ENCODE data around the gene C2orf80. TPM values are rescaled to one million over a fixed set of nuclear protein-coding genes. Genes with fewer than 3 reads are reported as not detected.

The C2orf80 gene
- total RNA-seq, 1 donor from 2014 or later = not detected

DNA sequence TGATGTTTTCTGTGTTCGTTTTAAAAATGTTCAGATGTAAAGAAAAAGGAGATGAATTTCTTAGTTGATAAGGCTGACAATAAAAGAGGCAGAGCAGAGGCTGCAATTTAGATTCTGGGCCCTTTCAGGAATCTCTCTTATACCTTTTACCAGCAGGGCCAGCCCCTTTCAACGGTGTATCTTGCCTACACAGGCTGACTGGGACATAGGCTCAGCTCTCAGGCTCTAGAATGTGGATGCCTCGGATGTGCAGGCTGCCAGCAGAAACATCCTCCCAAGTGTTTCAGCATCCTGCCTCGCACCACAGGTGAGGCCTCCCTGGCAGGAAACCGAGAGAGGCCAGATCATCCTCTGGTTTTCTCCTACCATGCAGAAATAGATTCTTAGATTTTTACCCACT is 3.4 kb downstream of the C2orf80 start:
- H3K4me3 ChIP-seq (ENCODE audit: low read depth, low read length) = no peak overlapping the region
- no peak for DNase-seq (ENCODE audit: low read depth)
- TF ChIP-seq, protein P1, sequence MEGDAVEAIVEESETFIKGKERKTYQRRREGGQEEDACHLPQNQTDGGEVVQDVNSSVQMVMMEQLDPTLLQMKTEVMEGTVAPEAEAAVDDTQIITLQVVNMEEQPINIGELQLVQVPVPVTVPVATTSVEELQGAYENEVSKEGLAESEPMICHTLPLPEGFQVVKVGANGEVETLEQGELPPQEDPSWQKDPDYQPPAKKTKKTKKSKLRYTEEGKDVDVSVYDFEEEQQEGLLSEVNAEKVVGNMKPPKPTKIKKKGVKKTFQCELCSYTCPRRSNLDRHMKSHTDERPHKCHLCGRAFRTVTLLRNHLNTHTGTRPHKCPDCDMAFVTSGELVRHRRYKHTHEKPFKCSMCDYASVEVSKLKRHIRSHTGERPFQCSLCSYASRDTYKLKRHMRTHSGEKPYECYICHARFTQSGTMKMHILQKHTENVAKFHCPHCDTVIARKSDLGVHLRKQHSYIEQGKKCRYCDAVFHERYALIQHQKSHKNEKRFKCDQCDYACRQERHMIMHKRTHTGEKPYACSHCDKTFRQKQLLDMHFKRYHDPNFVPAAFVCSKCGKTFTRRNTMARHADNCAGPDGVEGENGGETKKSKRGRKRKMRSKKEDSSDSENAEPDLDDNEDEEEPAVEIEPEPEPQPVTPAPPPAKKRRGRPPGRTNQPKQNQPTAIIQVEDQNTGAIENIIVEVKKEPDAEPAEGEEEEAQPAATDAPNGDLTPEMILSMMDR (IDR thresholded peaks at IDR 0.05; ENCODE audit: insufficient read depth, low read length, poor library complexity, severe bottlenecking) = no peak
- H3K36me3 ChIP-seq (ENCODE audit: control insufficient read depth, insufficient read depth, low read length) = no peaks in the 10 kb centered on the region
- no peaks in the 10 kb centered on the region for H3K27me3 ChIP-seq (ENCODE audit: control insufficient read depth, insufficient read depth, low read length)

DNA sequence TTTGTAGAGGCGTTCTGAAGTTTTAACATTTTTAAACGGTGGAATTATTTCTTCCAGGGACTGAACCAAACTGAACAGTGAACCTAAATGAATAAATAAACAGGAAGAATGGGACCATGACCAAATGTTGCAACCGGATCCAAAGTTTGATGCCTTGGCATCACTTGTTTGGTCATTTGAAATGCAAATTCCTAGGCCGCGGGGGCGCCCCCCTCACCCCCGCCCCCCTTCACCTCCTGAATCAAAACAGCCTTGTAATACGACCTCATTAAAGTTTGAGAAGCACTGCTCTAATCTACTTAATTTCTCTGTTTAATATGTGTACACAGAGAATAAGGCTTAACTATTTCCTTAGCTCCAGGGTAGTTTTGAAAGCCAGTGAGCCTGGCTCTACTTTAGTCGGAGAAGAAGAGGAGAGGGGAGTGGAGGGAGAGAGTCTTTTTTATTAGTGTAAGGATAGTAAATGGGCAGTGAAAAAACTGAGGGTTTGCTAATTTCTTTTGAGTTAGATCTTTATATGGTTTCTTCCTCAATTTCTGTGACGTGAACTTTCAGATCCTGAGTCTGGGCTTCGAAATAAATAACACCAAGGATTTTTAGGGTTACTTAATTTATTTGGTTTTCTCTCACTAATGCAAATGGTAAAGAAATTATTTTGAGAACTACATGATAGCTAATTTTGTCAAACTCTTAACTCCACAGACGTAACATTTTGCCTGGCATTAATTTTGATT is 5.7 kb downstream of the C2orf80 start:
- no peak for DNase-seq (ENCODE audit: low read depth)
- TF ChIP-seq, protein P1 (IDR thresholded peaks at IDR 0.05; ENCODE audit: insufficient read depth, low read length, poor library complexity, severe bottlenecking) = no peak
- no peaks in the 10 kb centered on the region for H3K36me3 ChIP-seq (ENCODE audit: control insufficient read depth, insufficient read depth, low read length)
- no peak overlapping the region for H3K4me3 ChIP-seq (ENCODE audit: low read depth, low read length)
- H3K27me3 ChIP-seq (ENCODE audit: control insufficient read depth, insufficient read depth, low read length) = no peaks in the 10 kb centered on the region

DNA sequence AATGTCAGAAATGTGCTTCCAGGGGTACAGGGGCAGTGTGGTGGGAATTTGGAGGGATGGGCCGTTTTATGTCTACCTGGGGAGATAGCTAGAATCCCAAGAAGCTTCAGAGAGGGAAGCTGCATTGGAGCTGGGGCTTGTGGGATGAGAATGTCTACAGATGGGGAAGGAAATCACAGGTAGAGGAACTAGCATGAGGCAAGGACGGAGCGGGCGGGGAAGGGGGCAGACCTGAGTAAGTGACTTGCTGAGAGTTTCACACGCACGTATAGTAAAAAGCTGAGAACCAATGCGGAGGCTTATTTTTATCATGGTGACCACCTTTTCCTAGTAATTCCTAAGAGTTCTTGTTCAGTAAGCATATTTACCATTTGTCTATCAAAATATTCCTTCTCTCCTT is 6.3 kb downstream of the C2orf80 start:
- H3K36me3 ChIP-seq (ENCODE audit: control insufficient read depth, insufficient read depth, low read length) = no peaks in the 10 kb centered on the region
- DNase-seq (ENCODE audit: low read depth) = no peak
- no peaks in the 10 kb centered on the region for H3K27me3 ChIP-seq (ENCODE audit: control insufficient read depth, insufficient read depth, low read length)
- no peak overlapping the region for H3K4me3 ChIP-seq (ENCODE audit: low read depth, low read length)
- TF ChIP-seq, protein P1 (IDR thresholded peaks at IDR 0.05; ENCODE audit: insufficient read depth, low read length, poor library complexity, severe bottlenecking) = no peak

DNA sequence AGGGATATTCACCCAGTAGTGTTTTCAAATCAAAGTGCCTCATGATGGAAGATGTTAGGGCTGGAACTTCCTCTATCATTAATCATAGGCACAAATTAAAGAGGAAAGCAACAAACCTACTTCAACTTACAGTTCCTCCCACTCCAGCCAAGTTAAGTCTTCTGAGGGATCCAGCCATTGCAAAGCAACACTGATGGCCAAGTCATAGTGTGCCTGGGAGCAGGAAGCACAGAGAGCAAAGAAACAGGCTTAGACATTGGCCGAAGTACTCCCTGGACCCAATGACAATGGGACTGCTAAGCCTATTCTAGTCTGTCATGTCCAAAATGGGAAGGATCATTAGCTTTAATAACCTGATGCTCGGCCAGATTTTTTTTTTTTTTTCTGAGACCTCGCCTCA is 7.0 kb downstream of the C2orf80 start:
- TF ChIP-seq, protein P1 (IDR thresholded peaks at IDR 0.05; ENCODE audit: insufficient read depth, low read length, poor library complexity, severe bottlenecking) = no peak
- Histone ChIP-seq H3K36me3 (ENCODE audit: control insufficient read depth, insufficient read depth, low read length) (no peaks in the 10 kb centered on the region), H3K4me3 (ENCODE audit: low read depth, low read length) (no peak overlapping the region)

DNA sequence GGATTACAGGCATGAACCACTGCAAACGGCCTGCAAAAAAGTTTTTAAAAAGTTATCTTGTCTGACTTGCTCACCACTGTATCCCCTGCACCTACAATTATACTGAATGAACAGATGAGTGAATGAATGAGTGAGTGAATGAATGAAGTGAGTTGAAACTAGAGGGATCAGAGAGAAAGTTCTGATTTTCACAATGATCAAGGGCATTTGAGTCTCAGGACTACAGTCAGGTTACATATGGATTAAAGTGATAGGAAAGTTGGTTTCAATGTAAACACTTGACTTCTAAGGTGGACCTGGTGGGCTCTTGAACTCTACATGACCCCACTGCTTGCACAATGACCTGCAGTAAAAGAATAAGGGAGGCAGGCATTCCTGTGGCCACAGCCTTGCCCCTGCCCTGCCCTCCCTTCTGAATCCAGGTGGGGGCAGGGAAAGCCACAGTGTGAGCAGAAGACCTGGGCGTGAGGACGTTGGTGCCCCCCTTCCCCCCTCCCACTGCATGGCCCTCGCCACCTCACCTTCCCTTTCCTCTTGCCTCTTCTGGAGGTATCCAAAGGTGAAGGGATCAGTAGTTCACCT is 10.7 kb downstream of the C2orf80 start:
- no peaks in the 10 kb centered on the region for H3K36me3 ChIP-seq (ENCODE audit: control insufficient read depth, insufficient read depth, low read length)
- H3K4me3 ChIP-seq (ENCODE audit: low read depth, low read length) = no peak overlapping the region
- H3K27me3 ChIP-seq (ENCODE audit: control insufficient read depth, insufficient read depth, low read length) = no peaks in the 10 kb centered on the region
- DNase-seq (ENCODE audit: low read depth) = peak; percentile 18
- TF ChIP-seq, protein P1 (IDR thresholded peaks at IDR 0.05; ENCODE audit: insufficient read depth, low read length, poor library complexity, severe bottlenecking) = no peak

More for the DNA sequence above, 7.0 kb downstream of the C2orf80 start:
- DNase-seq (ENCODE audit: low read depth) = no peak
- no peaks in the 10 kb centered on the region for H3K27me3 ChIP-seq (ENCODE audit: control insufficient read depth, insufficient read depth, low read length)

DNA sequence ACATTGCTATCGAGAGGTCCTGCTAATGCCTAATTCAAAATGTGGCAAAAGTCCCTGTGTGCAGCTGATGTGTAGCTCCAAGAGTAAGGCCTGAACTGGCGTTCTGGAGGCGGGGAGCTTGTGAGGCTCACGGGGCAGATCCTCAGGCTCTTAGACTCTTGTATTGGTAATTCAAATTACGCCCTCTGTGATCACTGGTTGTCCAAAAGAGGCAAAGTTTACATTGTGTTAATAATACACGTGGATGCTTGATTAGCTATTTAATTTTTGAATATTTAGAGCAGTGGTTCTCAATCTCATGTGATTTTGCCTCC is 14.0 kb downstream of the C2orf80 start:
- Histone ChIP-seq H3K27me3 (ENCODE audit: control insufficient read depth, insufficient read depth, low read length) (no peaks in the 10 kb centered on the region), H3K4me3 (ENCODE audit: low read depth, low read length) (no peak overlapping the region), H3K36me3 (ENCODE audit: control insufficient read depth, insufficient read depth, low read length) (no peaks in the 10 kb centered on the region)
- TF ChIP-seq, protein P1 (IDR thresholded peaks at IDR 0.05; ENCODE audit: insufficient read depth, low read length, poor library complexity, severe bottlenecking) = no peak
- DNase-seq (ENCODE audit: low read depth) = no peak

Data from kidney epithelial cell (primary cell).